ENCODE measurements around the gene EFCAB3.
"Not testable (repeated sequence)": the region's sequence is repeated elsewhere in the genome, so short reads cannot be mapped to it uniquely, and the experiment has no call there.

The EFCAB3 gene

DNA sequence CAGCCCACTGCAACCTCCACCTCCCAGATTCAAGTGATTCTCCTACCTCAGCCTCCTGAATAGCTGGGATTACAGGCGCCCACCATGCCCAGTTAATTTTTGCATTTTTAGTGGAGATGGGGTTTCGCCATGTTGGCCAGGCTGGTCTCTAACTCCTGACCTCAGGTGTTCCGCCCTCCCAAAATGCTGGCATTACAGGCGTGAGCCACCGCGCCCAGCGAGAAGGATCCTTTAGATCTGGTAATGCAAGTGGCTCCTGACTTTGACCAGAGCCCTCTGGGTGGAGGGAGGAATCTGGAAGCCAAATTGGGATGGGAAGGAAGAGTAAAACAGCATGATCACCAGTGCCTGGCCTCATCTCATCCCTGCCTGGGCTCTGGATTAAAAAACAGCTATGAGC, 84.9 kb downstream of the EFCAB3 start:
- FAIRE-seq, result not testable (repeated sequence)
